ENCODE results near the gene FTO. TPM values are rescaled to one million over a fixed set of nuclear protein-coding genes. Genes with fewer than 3 reads are reported as not detected.

FTO gene
- total RNA-seq, 1 donor from 2014 or later: 75.6 TPM

Other genes starting within 250 kb of the FTO start
- 40.7 TPM for gene AKTIP, start 200.9 kb upstream of the FTO start, total RNA-seq
- gene RPGRIP1L, start 297 bp upstream of the FTO start, total RNA-seq: 3.5 TPM

Measured in upper lobe of right lung (tissue), 1 donor.